ENCODE measurements around the gene PDILT. TPM values are rescaled to one million over a fixed set of nuclear protein-coding genes. Genes with fewer than 3 reads are reported as not detected.

Gene PDILT
- total RNA-seq, 1 experiment from 2014 or later: not detected

- no peak overlapping the region for H3K27ac Mint-ChIP-seq (ENCODE audit: unreplicated experiment)
- H3K9me3 ChIP-seq: no peaks in the 10 kb centered on the region
- CTCF ChIA-PET: no interaction called here
- H3K9me3 Mint-ChIP-seq (ENCODE audit: unreplicated experiment): no peaks in the 10 kb centered on the region
- no peak overlapping the region for H3K4me3 Mint-ChIP-seq (ENCODE audit: unreplicated experiment)
- POLR2A ChIA-PET: no interaction called here
- no peaks in the 10 kb centered on the region for H3K36me3 ChIP-seq (ENCODE audit: control insufficient read depth, insufficient read depth, low read length)
- TF ChIP-seq, protein P1, sequence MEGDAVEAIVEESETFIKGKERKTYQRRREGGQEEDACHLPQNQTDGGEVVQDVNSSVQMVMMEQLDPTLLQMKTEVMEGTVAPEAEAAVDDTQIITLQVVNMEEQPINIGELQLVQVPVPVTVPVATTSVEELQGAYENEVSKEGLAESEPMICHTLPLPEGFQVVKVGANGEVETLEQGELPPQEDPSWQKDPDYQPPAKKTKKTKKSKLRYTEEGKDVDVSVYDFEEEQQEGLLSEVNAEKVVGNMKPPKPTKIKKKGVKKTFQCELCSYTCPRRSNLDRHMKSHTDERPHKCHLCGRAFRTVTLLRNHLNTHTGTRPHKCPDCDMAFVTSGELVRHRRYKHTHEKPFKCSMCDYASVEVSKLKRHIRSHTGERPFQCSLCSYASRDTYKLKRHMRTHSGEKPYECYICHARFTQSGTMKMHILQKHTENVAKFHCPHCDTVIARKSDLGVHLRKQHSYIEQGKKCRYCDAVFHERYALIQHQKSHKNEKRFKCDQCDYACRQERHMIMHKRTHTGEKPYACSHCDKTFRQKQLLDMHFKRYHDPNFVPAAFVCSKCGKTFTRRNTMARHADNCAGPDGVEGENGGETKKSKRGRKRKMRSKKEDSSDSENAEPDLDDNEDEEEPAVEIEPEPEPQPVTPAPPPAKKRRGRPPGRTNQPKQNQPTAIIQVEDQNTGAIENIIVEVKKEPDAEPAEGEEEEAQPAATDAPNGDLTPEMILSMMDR (IDR thresholded peaks at IDR 0.05; ENCODE audit: insufficient read depth in 1 of 2, low read depth in 1 of 2, low read length in 1 of 2, severe bottlenecking in 1 of 2, unreplicated experiment in 1 of 2): no peak
- no peak overlapping the region for H3K4me3 ChIP-seq (ENCODE audit: low read depth, low read length)
- BruUV-seq (replicated peaks): no TSS peak
- peaks cover 6% of the 10 kb centered on the region for H3K27me3 Mint-ChIP-seq (ENCODE audit: insufficient read depth, unreplicated experiment)
- H3K4me1 ChIP-seq: no peaks in the 10 kb centered on the region; the same call in 1 of the 2 replicates
- intact Hi-C loops (cut with micrococcal nuclease; ENCODE audit: unreplicated experiment): no loop called here
- H3K36me3 Mint-ChIP-seq (ENCODE audit: insufficient read depth, unreplicated experiment): no peaks in the 10 kb centered on the region
- DNase-seq: no peak
- H3K27me3 ChIP-seq (replicated peaks; ENCODE audit: control insufficient read depth, insufficient read depth, low read length): no peaks in the 10 kb centered on the region; the same call in 1 of the 2 replicates
- no peaks in the 10 kb centered on the region for H3K4me1 Mint-ChIP-seq (ENCODE audit: low read depth, unreplicated experiment)
Observed at GRCh38 chr16:20326321-20326720, 78.2 kb downstream of the PDILT start.

DNA sequence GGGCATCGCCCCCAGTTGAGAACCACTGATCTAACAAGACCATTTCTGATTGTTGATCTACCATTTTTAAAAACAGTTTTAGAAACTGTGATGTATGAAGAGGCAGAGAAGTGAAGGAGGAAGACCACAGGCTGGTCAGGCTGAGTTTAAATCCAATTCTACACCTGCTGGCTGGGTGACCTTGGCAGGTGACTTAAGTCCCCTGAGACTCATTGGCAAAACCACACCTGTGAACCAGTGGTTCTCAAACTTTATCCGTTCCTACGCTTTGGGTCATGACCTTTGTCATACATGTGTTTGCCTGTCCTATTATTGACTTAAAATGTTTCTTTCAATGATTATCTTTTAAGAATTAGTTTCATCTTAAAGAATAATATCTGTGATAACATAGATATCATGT lies 79.5 kb downstream of the PDILT start:
- CTCF ChIA-PET: no interaction called here
- H3K27ac Mint-ChIP-seq (ENCODE audit: unreplicated experiment): no peak overlapping the region
- H3K4me1 ChIP-seq: no peaks in the 10 kb centered on the region; the same call in 1 of the 2 replicates

GRCh38 chr16:20323591-20324117 lies 80.9 kb downstream of the PDILT start:
- H3K27me3 Mint-ChIP-seq (ENCODE audit: insufficient read depth, unreplicated experiment): peaks cover 4% of the 10 kb centered on the region
- H3K27ac Mint-ChIP-seq (ENCODE audit: unreplicated experiment): no peak overlapping the region
- H3K27me3 ChIP-seq (replicated peaks; ENCODE audit: control insufficient read depth, insufficient read depth, low read length): no peaks in the 10 kb centered on the region; the same call in 1 of the 2 replicates
- H3K4me3 ChIP-seq (ENCODE audit: low read depth, low read length): no peak overlapping the region
- intact Hi-C loops (cut with micrococcal nuclease; ENCODE audit: unreplicated experiment): no loop called here
- H3K9me3 ChIP-seq: no peaks in the 10 kb centered on the region
- TF ChIP-seq, protein P1 (IDR thresholded peaks at IDR 0.05; ENCODE audit: insufficient read depth in 1 of 2, low read depth in 1 of 2, low read length in 1 of 2, severe bottlenecking in 1 of 2, unreplicated experiment in 1 of 2): no peak
- no TSS peak for BruUV-seq (replicated peaks)
- no peak for DNase-seq
- ChIA-PET POLR2A (no interaction called here), CTCF (no interaction called here)
- H3K9me3 Mint-ChIP-seq (ENCODE audit: unreplicated experiment): no peaks in the 10 kb centered on the region
- no peaks in the 10 kb centered on the region for H3K4me1 Mint-ChIP-seq (ENCODE audit: low read depth, unreplicated experiment)
- H3K36me3 Mint-ChIP-seq (ENCODE audit: insufficient read depth, unreplicated experiment): no peaks in the 10 kb centered on the region
- H3K4me3 Mint-ChIP-seq (ENCODE audit: unreplicated experiment): no peak overlapping the region
- H3K36me3 ChIP-seq (ENCODE audit: control insufficient read depth, insufficient read depth, low read length): no peaks in the 10 kb centered on the region
- H3K4me1 ChIP-seq: no peaks in the 10 kb centered on the region; the same call in 1 of the 2 replicates

More for the DNA sequence above, 79.5 kb downstream of the PDILT start:
- Histone ChIP-seq H3K9me3 (no peaks in the 10 kb centered on the region), H3K4me3 (ENCODE audit: low read depth, low read length) (no peak overlapping the region), H3K36me3 (ENCODE audit: control insufficient read depth, insufficient read depth, low read length) (no peaks in the 10 kb centered on the region), H3K27me3 (replicated peaks; ENCODE audit: control insufficient read depth, insufficient read depth, low read length) (no peaks in the 10 kb centered on the region; the same call in 1 of the 2 replicates)
- DNase-seq: no peak
- Mint-ChIP-seq H3K27me3 (ENCODE audit: insufficient read depth, unreplicated experiment) (peaks cover 6% of the 10 kb centered on the region), H3K36me3 (ENCODE audit: insufficient read depth, unreplicated experiment) (no peaks in the 10 kb centered on the region), H3K9me3 (ENCODE audit: unreplicated experiment) (no peaks in the 10 kb centered on the region), H3K4me1 (ENCODE audit: low read depth, unreplicated experiment) (no peaks in the 10 kb centered on the region), H3K4me3 (ENCODE audit: unreplicated experiment) (no peak overlapping the region)
- TF ChIP-seq, protein P1 (IDR thresholded peaks at IDR 0.05; ENCODE audit: insufficient read depth in 1 of 2, low read depth in 1 of 2, low read length in 1 of 2, severe bottlenecking in 1 of 2, unreplicated experiment in 1 of 2): no peak
- intact Hi-C loops (cut with micrococcal nuclease; ENCODE audit: unreplicated experiment): no loop called here
- POLR2A ChIA-PET: no interaction called here
- no TSS peak for BruUV-seq (replicated peaks)
